HepG2 (cell line): ENCODE results near the gene DNPEP. TPM values are rescaled to one million over a fixed set of nuclear protein-coding genes. Genes with fewer than 3 reads are reported as not detected.

Experiments
- AHDC1 ChIP-seq: sonication (generic); formaldehyde crosslinking; IDR thresholded peaks from 2 replicates; pipeline ENCODE4 v1.5.1; 2020; ENCODE audit warnings: mild to moderate bottlenecking, missing genetic modification reagents, borderline replicate concordance
- ARHGAP35 ChIP-seq: sonication (generic); formaldehyde crosslinking; IDR thresholded peaks from 2 replicates; pipeline ENCODE4 v1.9.0; 2022; ENCODE audit warnings: mild to moderate bottlenecking, inconsistent platforms, moderate library complexity, missing genetic modification reagents, borderline replicate concordance
- ARID5B ChIP-seq: IDR thresholded peaks from 2 replicates; pipeline ENCODE4 v1.4.0; 2020; ENCODE audit warnings: mild to moderate bottlenecking, missing genetic modification reagents
- CBX1 ChIP-seq: IDR thresholded peaks from one replicate; pipeline ENCODE4 v1.6.1; 2016; ENCODE audit warnings: antibody characterized with exemption, low read depth
- CSRNP2 ChIP-seq: sonication (generic); formaldehyde crosslinking; conservative IDR thresholded peaks from 2 replicates; pipeline ENCODE4 v1.8.0; 2022; ENCODE audit warnings: low read depth, missing genetic modification reagents
- FOXM1 ChIP-seq: sonication (generic); formaldehyde crosslinking; IDR thresholded peaks from 2 replicates; pipeline ENCODE4 v1.5.0; 2020; ENCODE audit warnings: missing genetic modification reagents
- POLR2AphosphoS5 ChIP-seq: IDR thresholded peaks from 2 replicates; pipeline ENCODE4 v1.6.1; 2012; ENCODE audit warnings: low read depth, low read length
- SIX4 ChIP-seq: sonication (generic); formaldehyde crosslinking; IDR thresholded peaks from 2 replicates; pipeline ENCODE4 v1.4.0; 2020; ENCODE audit warnings: missing genetic modification reagents
- TAF15 ChIP-seq: fragments of 200-400 bp; formaldehyde crosslinking; IDR thresholded peaks from one replicate; pipeline ENCODE4 v1.6.1; 2018; ENCODE audit warnings: mild to moderate bottlenecking, low read depth, low read length; ENCODE audit not compliant: poor library complexity, severe bottlenecking
- TEAD3 ChIP-seq: optimal IDR thresholded peaks from 2 replicates; pipeline ENCODE3; 2016; ENCODE audit warnings: borderline replicate concordance
- ZKSCAN1 ChIP-seq: fragments of 150-350 bp; IDR thresholded peaks from 2 replicates; pipeline ENCODE4 v1.6.1; 2014; ENCODE audit warnings: low read length
- ZMAT5 ChIP-seq: sonication (generic); formaldehyde crosslinking; IDR thresholded peaks from 2 replicates; pipeline ENCODE4 v1.5.0; 2020; ENCODE audit warnings: mild to moderate bottlenecking, low read depth, missing genetic modification reagents, borderline replicate concordance
- ZNF337 ChIP-seq: sonication (generic); formaldehyde crosslinking; IDR thresholded peaks from 2 replicates; pipeline ENCODE4 v1.5.1; 2020; ENCODE audit warnings: missing genetic modification reagents, low read depth, mild to moderate bottlenecking, borderline replicate concordance
- ZNF484 ChIP-seq: sonication (generic); formaldehyde crosslinking; IDR thresholded peaks from 2 replicates; pipeline ENCODE4 v1.5.1; 2020; ENCODE audit warnings: mild to moderate bottlenecking, low read depth, missing genetic modification reagents, borderline replicate concordance
- ZNF530 ChIP-seq: sonication (generic); formaldehyde crosslinking; IDR thresholded peaks from 2 replicates; pipeline ENCODE4 v1.5.0; 2020; ENCODE audit warnings: low read depth, mild to moderate bottlenecking, missing genetic modification reagents
- ZNF7 ChIP-seq: IDR thresholded peaks from 2 replicates; pipeline ENCODE4 v1.6.1; 2016; ENCODE audit warnings: missing biosample characterization, missing genetic modification reagents
- ZNF878 ChIP-seq: sonication (generic); formaldehyde crosslinking; IDR thresholded peaks from 2 replicates; pipeline ENCODE4 v1.8.1; 2023; ENCODE audit warnings: mild to moderate bottlenecking, missing genetic modification reagents, moderate library complexity
- polyA plus RNA-seq, 8 experiments: library from polyadenylated mRNA; depleted of rRNA in 3 of 8; stranded (reverse) in 7 of 8; unstranded in 1 of 8; fragments of >200 nt; fragmentation: Illumina TruSeq in 4 of 8; extraction: Trizol in 4 of 8; gene quantifications; 2 replicates each; pipeline versions ENCODE4 v1.2.1 to v1.2.3, GENCODE V29; 2011 to 2016; ENCODE audit warnings: low read depth in 4 of 8, missing spikeins in 1 of 8, mixed read lengths in 1 of 8; ENCODE audit not compliant: insufficient read depth in 1 of 8
- total RNA-seq, 5 experiments: library from RNA; depleted of rRNA; stranded (reverse); fragments of >200 nt; fragmentation: Illumina TruSeq; extraction: Trizol; gene quantifications; 2 replicates each; pipeline ENCODE4 v1.2.3, GENCODE V29; 2016; ENCODE audit warnings: low read depth in 1 of 5

Gene DNPEP
- total and polyA plus RNA-seq, 2 of the 13 experiments (the other 11 are each of a cell fraction or from before 2014, with no cell fraction given): 104 to 109 TPM

- TF ChIP-seq ARID5B (CRISPR knock-in tag) (peak; percentile 70; the same call in 1 of the 2 replicates), AHDC1 (no peak), ZNF484 (CRISPR knock-in tag) (no peak), ZNF878 (CRISPR knock-in tag) (no peak), ZNF530 (CRISPR knock-in tag) (no peak), ZNF7 (CRISPR knock-in tag) (no peak), TAF15 (no peak), CBX1 (peak; percentile 29), CSRNP2 (CRISPR knock-in tag) (no peak), ARHGAP35 (no peak; the same call in 1 of the 2 replicates), ZKSCAN1 (no peak), POLR2AphosphoS5 (peak; percentile 52; the same call in 1 of the 2 replicates), FOXM1 (CRISPR knock-in tag) (no peak), ZMAT5 (no peak), TEAD3 (CRISPR knock-in tag) (no peak), SIX4 (CRISPR knock-in tag) (no peak), ZNF337 (CRISPR knock-in tag) (0 out of 2 replicates have a peak, but pooled peaks have one; percentile 51)
Measured at GRCh38 chr2:219388121-219388906, 602 bp upstream of the DNPEP start (continued).
